AG04450 (cell line): Measurements from ENCODE around the gene SCO2. TPM values are rescaled to one million over a fixed set of nuclear protein-coding genes. Genes with fewer than 3 reads are reported as not detected.
A peak's percentile ranks its signal among the peaks of the same experiment; 100 is the strongest.
"Not testable (repeated sequence)": the region's sequence is repeated elsewhere in the genome, so short reads cannot be mapped to it uniquely, and the experiment has no call there.

Experiments used
- CTCF ChIA-PET: fragments of 300-600, 350-600 bp; formaldehyde crosslinking; extraction: SDS; loops from one replicate; lab custom pipeline; 2022; ENCODE audit warnings: antibody characterized with exemption, inconsistent platforms; lab: Charles Lee
- POLR2A ChIA-PET: fragments of 350-600 bp; formaldehyde crosslinking; extraction: SDS; loops from one replicate; lab custom pipeline; 2021; ENCODE audit warnings: antibody characterized with exemption, inconsistent platforms; lab: Yijun Ruan, JAX
- DNase-seq: peaks from one replicate; pipeline ENCODE4 v3.0.0-alpha.2; 2011; ENCODE audit warnings: low read depth, low spot score
- H3K27ac ChIP-seq: one replicate; pipeline ENCODE4 v1.5.1; 2012; ENCODE audit warnings: low read depth, low read length, control low read depth
- H3K27me3 ChIP-seq: one replicate; pipeline ENCODE4 v1.6.0; 2012; ENCODE audit warnings: low read length; ENCODE audit not compliant: control insufficient read depth, insufficient read depth
- H3K4me3 ChIP-seq: 2 replicates; pipeline ENCODE4 v1.5.1; 2011; ENCODE audit warnings: mild to moderate bottlenecking, low read depth, low read length, control low read depth
- H3K9me3 ChIP-seq: 2 replicates; pipeline ENCODE4 v1.5.1; 2012; ENCODE audit warnings: low read length; ENCODE audit not compliant: control insufficient read depth, insufficient read depth
- polyA plus RNA-seq: library from polyadenylated mRNA; depleted of rRNA; stranded (reverse); fragments of >200 nt; gene quantifications from 2 replicates; pipeline ENCODE4 v1.2.3, GENCODE V29; 2011
- TF ChIP-seq, protein P1 (sequence below): IDR thresholded peaks from 2 replicates; pipeline ENCODE4 v1.5.1; 2011; ENCODE audit warnings: low read depth, low read length, control low read depth, inconsistent platforms

The SCO2 gene
- polyA plus RNA-seq, 1 experiment = 0.15 TPM

DNA sequence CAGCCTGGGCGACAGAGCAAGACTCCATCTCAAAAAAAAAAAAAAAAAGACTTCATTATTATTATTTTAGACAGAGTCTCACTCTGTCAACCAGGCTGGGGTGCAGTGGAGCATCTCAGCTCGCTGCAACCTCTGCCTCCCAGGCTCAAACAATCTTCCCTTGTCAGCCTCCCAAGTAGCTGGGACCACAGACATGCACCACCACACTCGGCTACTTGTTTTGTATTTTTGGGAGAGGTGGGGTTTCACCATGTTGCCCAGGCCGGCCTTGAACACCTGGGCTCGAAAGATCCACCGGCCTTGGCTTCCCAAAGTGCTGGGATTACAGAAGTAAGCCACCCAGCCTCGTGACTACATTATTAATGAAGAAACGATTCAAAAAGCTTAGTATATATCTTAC lies 9.7 kb upstream of the SCO2 start:
- DNase-seq = no peak
- CTCF ChIA-PET = interaction anchor here (1.9 to 2.0 kb wide), 2 partner anchors 9 to 28 kb away, joined by 7 to 8 read pairs; partner anchors contain the start of genes SCO2 and SYCE3
- Histone ChIP-seq H3K27me3 (peaks cover 5% of the 10 kb centered on the region), H3K9me3 (peaks cover 4% of the 10 kb centered on the region; the same call in 1 of the 2 replicates), H3K27ac (no peak overlapping the region), H3K4me3 (no peak overlapping the region)
- POLR2A ChIA-PET = interaction anchor here (0.7 to 0.8 kb wide), 2 partner anchors 27 to 40 kb away, joined by 3 to 7 read pairs; partner anchors contain the start of genes LMF2 and NCAPH2
- TF ChIP-seq, protein P1, sequence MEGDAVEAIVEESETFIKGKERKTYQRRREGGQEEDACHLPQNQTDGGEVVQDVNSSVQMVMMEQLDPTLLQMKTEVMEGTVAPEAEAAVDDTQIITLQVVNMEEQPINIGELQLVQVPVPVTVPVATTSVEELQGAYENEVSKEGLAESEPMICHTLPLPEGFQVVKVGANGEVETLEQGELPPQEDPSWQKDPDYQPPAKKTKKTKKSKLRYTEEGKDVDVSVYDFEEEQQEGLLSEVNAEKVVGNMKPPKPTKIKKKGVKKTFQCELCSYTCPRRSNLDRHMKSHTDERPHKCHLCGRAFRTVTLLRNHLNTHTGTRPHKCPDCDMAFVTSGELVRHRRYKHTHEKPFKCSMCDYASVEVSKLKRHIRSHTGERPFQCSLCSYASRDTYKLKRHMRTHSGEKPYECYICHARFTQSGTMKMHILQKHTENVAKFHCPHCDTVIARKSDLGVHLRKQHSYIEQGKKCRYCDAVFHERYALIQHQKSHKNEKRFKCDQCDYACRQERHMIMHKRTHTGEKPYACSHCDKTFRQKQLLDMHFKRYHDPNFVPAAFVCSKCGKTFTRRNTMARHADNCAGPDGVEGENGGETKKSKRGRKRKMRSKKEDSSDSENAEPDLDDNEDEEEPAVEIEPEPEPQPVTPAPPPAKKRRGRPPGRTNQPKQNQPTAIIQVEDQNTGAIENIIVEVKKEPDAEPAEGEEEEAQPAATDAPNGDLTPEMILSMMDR = no peak

DNA sequence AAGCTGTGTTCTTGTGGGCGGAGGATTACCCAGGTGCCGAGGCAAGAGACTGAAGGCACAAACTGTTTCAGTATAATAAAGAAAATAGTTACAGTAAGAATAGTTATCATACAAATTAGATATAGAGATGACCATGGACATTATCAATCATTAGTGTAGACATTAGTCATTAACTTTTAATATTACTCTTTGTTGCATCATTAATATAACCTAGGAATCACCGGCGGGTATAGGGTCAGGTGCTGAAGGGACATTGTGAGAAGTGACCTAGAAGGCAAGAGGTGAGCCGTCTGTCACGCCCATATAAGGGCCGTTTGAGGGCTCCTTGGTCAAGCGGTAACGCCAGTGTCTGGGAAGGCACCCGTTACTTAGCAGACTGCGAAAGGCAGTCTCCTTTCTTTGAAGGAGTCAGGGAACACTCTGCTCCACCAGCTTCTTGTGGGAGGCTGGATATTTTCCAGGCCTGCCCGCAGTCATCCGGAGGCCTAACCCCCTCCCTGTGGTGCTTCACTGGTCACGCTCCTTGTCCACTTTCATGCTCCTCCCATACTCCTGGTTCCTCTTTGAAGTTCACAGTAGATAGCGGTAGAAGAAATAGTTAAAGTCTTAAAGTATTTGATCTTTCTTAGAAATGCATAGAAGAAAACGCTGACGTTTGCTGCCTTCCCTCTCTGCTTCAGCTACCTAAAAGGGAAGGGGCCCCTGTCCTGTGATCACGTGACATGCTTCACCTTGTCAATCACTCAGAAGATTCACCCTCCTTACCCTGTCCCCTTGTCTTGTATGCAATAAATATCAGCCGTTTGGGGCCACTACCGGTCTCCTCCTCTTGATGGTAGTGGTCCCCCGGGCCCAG lies 8.7 kb upstream of the SCO2 start:
- POLR2A ChIA-PET, H3K4me3 ChIP-seq, H3K27ac ChIP-seq, H3K27me3 ChIP-seq, CTCF ChIA-PET, DNase-seq: not testable (repeated sequence)
- H3K9me3 ChIP-seq = peaks cover 11% of the 10 kb centered on the region; the same call in 1 of the 2 replicates

DNA sequence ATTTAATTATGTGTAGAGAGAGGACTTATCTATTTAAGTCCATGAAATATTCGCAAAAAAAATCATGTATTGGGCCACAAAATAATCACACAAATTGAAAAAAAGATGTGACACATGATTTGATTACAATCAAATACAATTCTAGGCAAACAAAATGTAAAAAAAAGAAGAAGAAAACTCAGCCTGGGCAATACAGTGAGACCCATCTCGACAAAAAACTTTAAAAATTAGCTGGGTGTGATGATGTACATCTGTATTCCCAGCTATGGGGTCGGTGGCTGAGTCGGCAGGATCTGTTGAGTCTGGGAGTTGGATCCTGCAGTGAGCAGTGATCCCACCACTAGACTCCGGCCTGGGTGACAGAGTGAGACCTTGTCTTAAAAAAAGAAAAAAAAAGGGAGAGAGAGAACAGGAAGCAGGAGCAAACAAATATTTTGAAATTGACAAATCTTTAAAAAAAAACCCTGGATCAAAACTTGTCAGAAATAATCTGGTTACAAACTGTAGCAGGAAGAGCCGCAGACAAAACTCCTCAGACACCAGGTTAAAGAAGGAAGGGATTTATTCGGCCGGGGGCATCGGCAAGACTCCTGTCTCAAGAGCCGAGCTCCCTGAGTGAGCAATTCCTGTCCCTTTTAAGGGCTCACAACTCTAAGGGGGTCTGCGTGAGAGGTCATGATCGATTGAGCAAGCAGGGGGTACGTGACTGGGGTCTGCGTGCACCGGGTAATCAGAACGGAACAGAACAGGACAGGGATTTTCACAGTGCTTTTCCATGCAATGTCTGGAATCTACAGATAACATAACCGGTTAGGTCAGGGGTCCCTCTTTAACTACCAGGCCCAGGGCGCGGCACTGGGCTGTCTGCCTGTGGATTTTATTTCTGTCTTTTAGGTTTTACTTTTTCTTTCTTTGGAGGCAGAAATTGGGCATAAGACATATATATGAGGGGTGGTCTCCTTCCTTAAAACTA lies 7.7 kb upstream of the SCO2 start:
- H3K4me3 ChIP-seq = no peak overlapping the region

GRCh38 chr22:50531962-50532674 lies 6.7 kb upstream of the SCO2 start:
- Histone ChIP-seq H3K9me3 (peaks cover 11% of the 10 kb centered on the region; the same call in 1 of the 2 replicates), H3K27me3 (peaks cover 5% of the 10 kb centered on the region), H3K4me3 (peak overlapping the region; percentile 53), H3K27ac (no peak overlapping the region)
- no peak for DNase-seq
- CTCF ChIA-PET = no interaction called here
- TF ChIP-seq, protein P1 = no peak
- POLR2A ChIA-PET = interaction anchor here (0.6 to 1.3 kb wide), 4 partner anchors 10 to 88 kb away, joined by 3 read pairs; partner anchors contain the start of gene NCAPH2

More for the DNA sequence above, 7.7 kb upstream of the SCO2 start:
- peaks cover 5% of the 10 kb centered on the region for H3K27me3 ChIP-seq
- peaks cover 11% of the 10 kb centered on the region; the same call in 1 of the 2 replicates for H3K9me3 ChIP-seq
- ChIA-PET POLR2A (interaction anchor here (1.3 kb wide), 1 partner anchor 25 kb away, joined by 3 read pairs; the partner anchor contains the start of gene NCAPH2), CTCF (no interaction called here)
- no peak overlapping the region for H3K27ac ChIP-seq
- TF ChIP-seq, protein P1 = no peak
- DNase-seq = no peak
